ENCODE data around the gene TRAM2. TPM values are rescaled to one million over a fixed set of nuclear protein-coding genes. Genes with fewer than 3 reads are reported as not detected.

The TRAM2 gene
- total and polyA plus RNA-seq, 2 of the 13 experiments (the other 11 are each of a cell fraction or from before 2014, with no cell fraction given): 49.1 to 72.5 TPM

- no peak for TF ChIP-seq USF2 (IDR thresholded peaks at IDR 0.05; ENCODE audit: low read depth, low read length)
- no peak for TF ChIP-seq USF2 (CRISPR knock-in tag; IDR thresholded peaks at IDR 0.05; ENCODE audit: borderline replicate concordance)
- no peak for TF ChIP-seq MAFK (conservative IDR thresholded peaks at IDR 0.05 in 1 of 2, IDR thresholded peaks at IDR 0.05 in 1 of 2; ENCODE audit: low read length in 2 of 2)
- no peak for TF ChIP-seq ATF7-NPFF (CRISPR knock-in tag; IDR thresholded peaks at IDR 0.05; ENCODE audit: low read depth)
- no peak for TF ChIP-seq IRF1 (CRISPR knock-in tag; IDR thresholded peaks at IDR 0.05; ENCODE audit: low read depth)
- TF ChIP-seq HINFP (CRISPR knock-in tag; IDR thresholded peaks at IDR 0.05; ENCODE audit: low read depth): 0 out of 2 replicates have a peak, but pooled peaks have one; percentile 52
- peak; percentile 54; the same call in 1 of the 2 replicates for TF ChIP-seq HIC2 (CRISPR knock-in tag; IDR thresholded peaks at IDR 0.05; ENCODE audit: low read depth)
- TF ChIP-seq PHB2 (IDR thresholded peaks at IDR 0.05; ENCODE audit: partially characterized antibody): no peak
- TF ChIP-seq FUBP1 (CRISPR knock-in tag; IDR thresholded peaks at IDR 0.05; ENCODE audit: borderline replicate concordance): no peak
- TF ChIP-seq KDM6A (CRISPR knock-in tag; IDR thresholded peaks at IDR 0.05; ENCODE audit: low read depth): no peak
- TF ChIP-seq MZF1 (CRISPR knock-in tag; IDR thresholded peaks at IDR 0.05; ENCODE audit: borderline replicate concordance): no peak
- TF ChIP-seq KDM4B (CRISPR knock-in tag; IDR thresholded peaks at IDR 0.05): 0 out of 2 replicates have a peak, but pooled peaks have one; percentile 2
- peak; percentile 63; the same call in 1 of the 2 replicates for TF ChIP-seq ZNF317 (CRISPR knock-in tag; IDR thresholded peaks at IDR 0.05)
These were observed 31.3 kb downstream of the TRAM2 start (continued) for GRCh38 chr6:52545406-52546119.

Measured in HepG2 (cell line).